ENCODE data around the gene TTC3. TPM values are rescaled to one million over a fixed set of nuclear protein-coding genes. Genes with fewer than 3 reads are reported as not detected.

Gene TTC3
- total and polyA plus RNA-seq, 2 of the 13 experiments (the other 11 are each of a cell fraction or from before 2014, with no cell fraction given) = 55.7 to 108 TPM

- TF ChIP-seq ZNF292 (CRISPR knock-in tag; IDR thresholded peaks at IDR 0.05; ENCODE audit: borderline replicate concordance, low read depth) (peak; percentile 69; the same call in 1 of the 2 replicates), SOX6 (IDR thresholded peaks at IDR 0.05) (no peak), SOX6 (CRISPR knock-in tag; IDR thresholded peaks at IDR 0.05) (peak; percentile 94), PTBP1 (IDR thresholded peaks at IDR 0.05; ENCODE audit: low read depth, low read length, poor library complexity, severe bottlenecking) (no peak), POLR2G (IDR thresholded peaks at IDR 0.05; ENCODE audit: low read depth, low read length) (no peak), ZNF20 (CRISPR knock-in tag; IDR thresholded peaks at IDR 0.05) (no peak), MAZ (IDR thresholded peaks at IDR 0.05; ENCODE audit: borderline replicate concordance, low read depth, low read length) (no peak), MAZ (CRISPR knock-in tag; IDR thresholded peaks at IDR 0.05; ENCODE audit: low read depth) (no peak), MXI1 (IDR thresholded peaks at IDR 0.05; ENCODE audit: borderline replicate concordance, low read depth, low read length) (peak; percentile 57; the same call in 2 of the 3 replicates), ADNP (CRISPR knock-in tag; IDR thresholded peaks at IDR 0.05) (no peak), ISL2 (CRISPR knock-in tag; IDR thresholded peaks at IDR 0.05) (peak; percentile 82), MLX (CRISPR knock-in tag; IDR thresholded peaks at IDR 0.05) (peak; percentile 73; the same call in 1 of the 2 replicates), KLF11 (CRISPR knock-in tag; IDR thresholded peaks at IDR 0.05) (no peak), ATF7 (IDR thresholded peaks at IDR 0.05) (no peak), ATF7 (CRISPR knock-in tag; IDR thresholded peaks at IDR 0.05) (no peak), FOXJ3 (CRISPR knock-in tag; IDR thresholded peaks at IDR 0.05; ENCODE audit: borderline replicate concordance) (peak; percentile 92), ZNF777 (CRISPR knock-in tag; IDR thresholded peaks at IDR 0.05) (no peak), CENPX (CRISPR knock-in tag; IDR thresholded peaks at IDR 0.05) (no peak), FOXP1 (IDR thresholded peaks at IDR 0.05) (0 out of 2 replicates have a peak, but pooled peaks have one; percentile 7), FOXP1 (CRISPR knock-in tag; IDR thresholded peaks at IDR 0.05) (peak; percentile 93), ZNF362 (CRISPR knock-in tag; IDR thresholded peaks at IDR 0.05; ENCODE audit: borderline replicate concordance) (no peak), ZKSCAN8 (CRISPR knock-in tag; IDR thresholded peaks at IDR 0.05; ENCODE audit: borderline replicate concordance) (peak; percentile 43; the same call in 1 of the 2 replicates), IKZF5 (CRISPR knock-in tag; IDR thresholded peaks at IDR 0.05) (peak; percentile 69)
- TF ChIP-seq, protein P1, sequence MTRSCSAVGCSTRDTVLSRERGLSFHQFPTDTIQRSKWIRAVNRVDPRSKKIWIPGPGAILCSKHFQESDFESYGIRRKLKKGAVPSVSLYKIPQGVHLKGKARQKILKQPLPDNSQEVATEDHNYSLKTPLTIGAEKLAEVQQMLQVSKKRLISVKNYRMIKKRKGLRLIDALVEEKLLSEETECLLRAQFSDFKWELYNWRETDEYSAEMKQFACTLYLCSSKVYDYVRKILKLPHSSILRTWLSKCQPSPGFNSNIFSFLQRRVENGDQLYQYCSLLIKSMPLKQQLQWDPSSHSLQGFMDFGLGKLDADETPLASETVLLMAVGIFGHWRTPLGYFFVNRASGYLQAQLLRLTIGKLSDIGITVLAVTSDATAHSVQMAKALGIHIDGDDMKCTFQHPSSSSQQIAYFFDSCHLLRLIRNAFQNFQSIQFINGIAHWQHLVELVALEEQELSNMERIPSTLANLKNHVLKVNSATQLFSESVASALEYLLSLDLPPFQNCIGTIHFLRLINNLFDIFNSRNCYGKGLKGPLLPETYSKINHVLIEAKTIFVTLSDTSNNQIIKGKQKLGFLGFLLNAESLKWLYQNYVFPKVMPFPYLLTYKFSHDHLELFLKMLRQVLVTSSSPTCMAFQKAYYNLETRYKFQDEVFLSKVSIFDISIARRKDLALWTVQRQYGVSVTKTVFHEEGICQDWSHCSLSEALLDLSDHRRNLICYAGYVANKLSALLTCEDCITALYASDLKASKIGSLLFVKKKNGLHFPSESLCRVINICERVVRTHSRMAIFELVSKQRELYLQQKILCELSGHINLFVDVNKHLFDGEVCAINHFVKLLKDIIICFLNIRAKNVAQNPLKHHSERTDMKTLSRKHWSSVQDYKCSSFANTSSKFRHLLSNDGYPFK (CRISPR knock-in tag; IDR thresholded peaks at IDR 0.05; ENCODE audit: borderline replicate concordance) = no peak
Measured at GRCh38 chr21:37082856-37083528, 9.9 kb downstream of the TTC3 start (continued).

Measured in HepG2 (cell line).